Endothelial cell of umbilical vein (primary cell): ENCODE results near the gene BCL3.
A peak's percentile ranks its signal among the peaks of the same experiment; 100 is the strongest.

Source experiments
- EZH2 ChIP-seq: IDR thresholded peaks from 2 replicates; pipeline ENCODE4 v1.6.1; 2012; ENCODE audit warnings: borderline replicate concordance, low read depth, mild to moderate bottlenecking, moderate library complexity, low read length, inconsistent platforms; ENCODE audit not compliant: severe bottlenecking
- FOS ChIP-seq: IDR thresholded peaks from 2 replicates; pipeline ENCODE4 v1.6.1; 2011; ENCODE audit warnings: mild to moderate bottlenecking, low read length, moderate library complexity, borderline replicate concordance; ENCODE audit not compliant: insufficient read depth
- GATA2 ChIP-seq: IDR thresholded peaks from 2 replicates; pipeline ENCODE4 v1.7.0; 2011; ENCODE audit warnings: low read depth, mild to moderate bottlenecking, moderate library complexity, mixed read lengths, low read length; ENCODE audit not compliant: insufficient read length, insufficient read depth
- JUN ChIP-seq: IDR thresholded peaks from 2 replicates; pipeline ENCODE4 v1.6.1; 2011; ENCODE audit warnings: borderline replicate concordance, low read depth; ENCODE audit not compliant: insufficient read length, insufficient read depth
- MYC ChIP-seq: IDR thresholded peaks from one replicate; pipeline ENCODE4 v1.6.1; 2011; ENCODE audit warnings: mild to moderate bottlenecking, low read depth, low read length
- POLR2A ChIP-seq: IDR thresholded peaks from 2 replicates; pipeline ENCODE4 v1.6.1; 2012; ENCODE audit warnings: low read depth, mild to moderate bottlenecking, control low read depth, low read length
- POLR2AphosphoS5 ChIP-seq: IDR thresholded peaks from 2 replicates; pipeline ENCODE4 v1.6.1; 2012; ENCODE audit warnings: low read depth, mild to moderate bottlenecking, control low read depth, low read length, moderate library complexity; ENCODE audit not compliant: insufficient read depth
- TF ChIP-seq, protein P1 (sequence below), 2 donors: IDR thresholded peaks; 1 replicate in 1 of 2; 2 replicates in 1 of 2; pipeline ENCODE4 v1.5.1; 2011; ENCODE audit warnings: low read length in 2 of 2, mild to moderate bottlenecking in 2 of 2, moderate library complexity in 2 of 2, control low read depth in 1 of 2, inconsistent platforms in 1 of 2, low read depth in 1 of 2; ENCODE audit not compliant: insufficient read depth in 1 of 2; ENCODE audit errors: extremely low read depth in 1 of 2
- TF ChIP-seq, protein P2 (sequence below): IDR thresholded peaks from 2 replicates; pipeline ENCODE4 v1.6.1; 2011; ENCODE audit not compliant: insufficient read depth, insufficient read length

GRCh38 chr19:44749994-44750393 is 1.5 kb downstream of the BCL3 start:
- TF ChIP-seq JUN (no peak), MYC (no peak), POLR2AphosphoS5 (no peak), EZH2 (no peak), POLR2A (peak; percentile 31), FOS (no peak), GATA2 (no peak)
- TF ChIP-seq, protein P1, sequence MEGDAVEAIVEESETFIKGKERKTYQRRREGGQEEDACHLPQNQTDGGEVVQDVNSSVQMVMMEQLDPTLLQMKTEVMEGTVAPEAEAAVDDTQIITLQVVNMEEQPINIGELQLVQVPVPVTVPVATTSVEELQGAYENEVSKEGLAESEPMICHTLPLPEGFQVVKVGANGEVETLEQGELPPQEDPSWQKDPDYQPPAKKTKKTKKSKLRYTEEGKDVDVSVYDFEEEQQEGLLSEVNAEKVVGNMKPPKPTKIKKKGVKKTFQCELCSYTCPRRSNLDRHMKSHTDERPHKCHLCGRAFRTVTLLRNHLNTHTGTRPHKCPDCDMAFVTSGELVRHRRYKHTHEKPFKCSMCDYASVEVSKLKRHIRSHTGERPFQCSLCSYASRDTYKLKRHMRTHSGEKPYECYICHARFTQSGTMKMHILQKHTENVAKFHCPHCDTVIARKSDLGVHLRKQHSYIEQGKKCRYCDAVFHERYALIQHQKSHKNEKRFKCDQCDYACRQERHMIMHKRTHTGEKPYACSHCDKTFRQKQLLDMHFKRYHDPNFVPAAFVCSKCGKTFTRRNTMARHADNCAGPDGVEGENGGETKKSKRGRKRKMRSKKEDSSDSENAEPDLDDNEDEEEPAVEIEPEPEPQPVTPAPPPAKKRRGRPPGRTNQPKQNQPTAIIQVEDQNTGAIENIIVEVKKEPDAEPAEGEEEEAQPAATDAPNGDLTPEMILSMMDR (IDR thresholded peaks at IDR 0.05; ENCODE audit: extremely low read depth in 1 of 2, insufficient read depth in 1 of 2, low read depth in 1 of 2, low read length in 2 of 2): no peak
- TF ChIP-seq, protein P2, sequence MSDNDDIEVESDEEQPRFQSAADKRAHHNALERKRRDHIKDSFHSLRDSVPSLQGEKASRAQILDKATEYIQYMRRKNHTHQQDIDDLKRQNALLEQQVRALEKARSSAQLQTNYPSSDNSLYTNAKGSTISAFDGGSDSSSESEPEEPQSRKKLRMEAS: no peak
